Spleen (tissue), 11 donors: ENCODE data around the gene LRRC23. TPM values are rescaled to one million over a fixed set of nuclear protein-coding genes. Genes with fewer than 3 reads are reported as not detected.

Experiments
- DNase-seq: peaks from one replicate; pipeline ENCODE4 v3.0.0-alpha.2; 2020
- H3K27ac ChIP-seq, 8 donors: fragments of 200-600 bp; sonication (generic) in 7 of 8; 1 replicate in 4 of 8; 2 replicates in 4 of 8; pipeline versions ENCODE4 v1.5.0 to v1.8.0; 2016 to 2021; ENCODE audit warnings: inconsistent platforms in 4 of 8, mild to moderate bottlenecking in 4 of 8, moderate library complexity in 1 of 8
- H3K27me3 ChIP-seq, 7 donors: fragments of 200-600 bp; sonication (generic) in 6 of 7; replicated peaks in 1 of 7; 1 replicate in 4 of 7; 2 replicates in 3 of 7; pipeline versions ENCODE4 v1.5.0 to v1.8.0; 2016 to 2021; ENCODE audit warnings: inconsistent platforms in 3 of 7, mild to moderate bottlenecking in 1 of 7
- H3K36me3 ChIP-seq, 6 donors: fragments of 200-600 bp; sonication (generic) in 5 of 6; 1 replicate in 4 of 6; 2 replicates in 2 of 6; pipeline versions ENCODE4 v1.5.0 to v1.8.0; 2016 to 2021; ENCODE audit warnings: inconsistent platforms in 2 of 6
- H3K4me1 ChIP-seq, 6 donors: fragments of 200-600 bp; sonication (generic) in 5 of 6; 1 replicate in 3 of 6; 2 replicates in 3 of 6; pipeline versions ENCODE4 v1.5.0 to v1.8.0; 2016 to 2021; ENCODE audit warnings: inconsistent platforms in 3 of 6
- H3K4me3 ChIP-seq, 8 donors: fragments of 200-600 bp; sonication (generic) in 7 of 8; 1 replicate in 4 of 8; 2 replicates in 4 of 8; pipeline versions ENCODE4 v1.5.0 to v1.8.0; 2016 to 2021; ENCODE audit warnings: inconsistent platforms in 4 of 8, mild to moderate bottlenecking in 4 of 8, moderate library complexity in 2 of 8
- H3K9me3 ChIP-seq, 8 donors: fragments of 200-600 bp; sonication (generic) in 7 of 8; 1 replicate in 4 of 8; 2 replicates in 4 of 8; pipeline versions ENCODE4 v1.5.0 to v1.8.0; 2016 to 2021; ENCODE audit warnings: inconsistent platforms in 4 of 8
- POLR2A ChIP-seq, 3 donors: fragments of 450-650 bp; IDR thresholded peaks; one replicate each; pipeline ENCODE4 v1.5.1; 2017; ENCODE audit warnings: antibody characterized with exemption in 3 of 3, mild to moderate bottlenecking in 1 of 3
- POLR2AphosphoS5 ChIP-seq, 3 donors: sonication (generic); formaldehyde crosslinking; IDR thresholded peaks; one replicate each; pipeline ENCODE4 v1.5.1; 2017; ENCODE audit warnings: antibody characterized with exemption in 3 of 3
- WGBS, 5 donors: extraction: QIAGEN DNeasy Blood & Tissue Kit in 3 of 5; methylation state at CpG; one replicate each; pipeline versions ENCODE4 v1.1.5 to v1.1.7; 2013 to 2018; 5-methylcytosine and 5-hydroxymethylcytosine counted together
- intact Hi-C: fragments of 100-400 bp; cut with DNase I; formaldehyde crosslinking; loops from one replicate; pipeline ENCODE4 v1.15.0; 2023; ENCODE audit warnings: low total_unique reads
- polyA plus RNA-seq, 3 donors: library from polyadenylated mRNA; stranded (reverse); fragments of 200-250 nt; gene quantifications; one replicate each; pipeline ENCODE4 v1.2.1, GENCODE V29; 2013
- total RNA-seq, 7 donors: library from RNA; depleted of rRNA in 3 of 7; stranded (reverse); fragments of >200 nt in 3 of 7; fragmentation: NEBNext Ultra II Directional in 4 of 7; extraction: Animal tissue kit (Norgen Biotek cat#: 25700) in 4 of 7; gene quantifications; one replicate each; pipeline versions ENCODE4 v1.1.0 to v1.2.1, GENCODE V29; 2016 to 2021
- TF ChIP-seq, protein P1 (sequence below), 11 experiments: fragments of 200-600 bp in 7 of 11; fragments of 450-650 bp in 4 of 11; sonication (generic) in 4 of 11; IDR thresholded peaks in 8 of 11; conservative IDR thresholded peaks in 3 of 11; 1 replicate in 7 of 11; 2 replicates in 4 of 11; pipeline versions ENCODE4 v1.4.0 to v1.8.0; 2016 to 2021; ENCODE audit warnings: antibody characterized with exemption in 11 of 11, inconsistent platforms in 4 of 11, mild to moderate bottlenecking in 1 of 11
- donor health status: healthy with polysubstance abuse.
- donor health status: DM: no; HTN: no; CAD: no; lungs with moderate emphysema.
- donor health status: DM: no; HTN: no; CAD: no.
- donor health status: Bipolar disorder and iron deficiency.
- donor health status: healthy.
- donor health status: DM: no; HTN: no; CAD: no.
- donor health status: DM: yes; HTN: yes; CAD: no.

Gene LRRC23
- total and polyA plus RNA-seq, 10 donors: 3.1 to 10.1 (median 6.4) TPM

DNA sequence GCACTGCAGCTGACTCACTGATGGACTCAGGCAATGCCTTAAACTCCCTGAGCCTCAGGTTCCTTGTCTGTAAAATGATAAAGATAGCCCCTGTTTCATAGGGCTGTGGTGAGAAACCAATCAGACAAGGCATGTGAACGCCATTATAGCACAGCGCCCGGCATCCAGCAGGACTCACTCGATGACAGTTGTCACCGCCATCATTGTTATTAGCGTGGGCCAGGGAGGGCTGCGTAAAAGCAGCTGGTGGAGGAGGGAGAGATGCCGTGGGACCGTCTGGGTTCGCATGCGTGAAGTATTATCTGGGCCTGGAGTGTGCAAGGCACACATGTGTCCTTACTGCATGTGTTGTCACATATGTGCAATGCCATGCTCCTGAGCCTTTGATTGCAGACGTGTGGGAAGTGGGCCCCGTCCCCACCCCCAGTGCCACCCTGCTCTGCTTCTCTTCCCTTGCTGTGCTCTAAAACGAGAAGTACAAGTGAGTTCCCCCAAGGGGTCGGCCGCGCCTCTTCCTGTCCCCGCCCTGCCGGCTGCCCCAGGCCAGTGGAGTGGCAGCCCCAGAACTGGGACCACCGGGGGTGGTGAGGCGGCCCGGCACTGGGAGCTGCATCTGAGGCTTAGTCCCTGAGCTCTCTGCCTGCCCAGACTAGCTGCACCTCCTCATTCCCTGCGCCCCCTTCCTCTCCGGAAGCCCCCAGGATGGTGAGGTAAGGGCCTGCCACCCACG, 46.4 kb downstream of the LRRC23 start, which contains the start of gene PTPN6:
Gene PTPN6 (plus strand): TSS at position 546 of the 730 bp plus-strand sequence. CDS start 157 bp downstream, at position 703.
- 11 to 45% (median 22%) methylated on average over 22 to 25 of the region's 25 CpGs for WGBS, 5 donors
- peaks cover 51 to 92% (median 84%) of the 10 kb centered on the region in 6 donors for H3K4me1 ChIP-seq
- DNase-seq: peak; percentile 99
- peak within 1 kb of the TSS; percentile 64 to 98 (median 89) for H3K4me3 ChIP-seq
- intact Hi-C loops: no loop called here
- H3K9me3 ChIP-seq: no peaks in the 10 kb centered on the region
- H3K27ac ChIP-seq: peak within 1 kb of the TSS; percentile 87 to 99 (median 96)
- TF ChIP-seq POLR2A (IDR thresholded peaks at IDR 0.05) (peak in 2 of 3 donors; percentile 55 to 77), POLR2AphosphoS5 (IDR thresholded peaks at IDR 0.05) (peak; percentile 94 to 98 (median 97))
- TF ChIP-seq, protein P1, sequence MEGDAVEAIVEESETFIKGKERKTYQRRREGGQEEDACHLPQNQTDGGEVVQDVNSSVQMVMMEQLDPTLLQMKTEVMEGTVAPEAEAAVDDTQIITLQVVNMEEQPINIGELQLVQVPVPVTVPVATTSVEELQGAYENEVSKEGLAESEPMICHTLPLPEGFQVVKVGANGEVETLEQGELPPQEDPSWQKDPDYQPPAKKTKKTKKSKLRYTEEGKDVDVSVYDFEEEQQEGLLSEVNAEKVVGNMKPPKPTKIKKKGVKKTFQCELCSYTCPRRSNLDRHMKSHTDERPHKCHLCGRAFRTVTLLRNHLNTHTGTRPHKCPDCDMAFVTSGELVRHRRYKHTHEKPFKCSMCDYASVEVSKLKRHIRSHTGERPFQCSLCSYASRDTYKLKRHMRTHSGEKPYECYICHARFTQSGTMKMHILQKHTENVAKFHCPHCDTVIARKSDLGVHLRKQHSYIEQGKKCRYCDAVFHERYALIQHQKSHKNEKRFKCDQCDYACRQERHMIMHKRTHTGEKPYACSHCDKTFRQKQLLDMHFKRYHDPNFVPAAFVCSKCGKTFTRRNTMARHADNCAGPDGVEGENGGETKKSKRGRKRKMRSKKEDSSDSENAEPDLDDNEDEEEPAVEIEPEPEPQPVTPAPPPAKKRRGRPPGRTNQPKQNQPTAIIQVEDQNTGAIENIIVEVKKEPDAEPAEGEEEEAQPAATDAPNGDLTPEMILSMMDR (IDR thresholded peaks at IDR 0.05 in 8 of 11, conservative IDR thresholded peaks at IDR 0.05 in 3 of 11): peak in 3 of 11 experiments; percentile 8 to 19 (median 14)
- no peaks in the 10 kb centered on the region for H3K27me3 ChIP-seq
- H3K36me3 ChIP-seq: peaks cover 0 to 43% (median 14%) of the 10 kb centered on the region in 6 donors

DNA sequence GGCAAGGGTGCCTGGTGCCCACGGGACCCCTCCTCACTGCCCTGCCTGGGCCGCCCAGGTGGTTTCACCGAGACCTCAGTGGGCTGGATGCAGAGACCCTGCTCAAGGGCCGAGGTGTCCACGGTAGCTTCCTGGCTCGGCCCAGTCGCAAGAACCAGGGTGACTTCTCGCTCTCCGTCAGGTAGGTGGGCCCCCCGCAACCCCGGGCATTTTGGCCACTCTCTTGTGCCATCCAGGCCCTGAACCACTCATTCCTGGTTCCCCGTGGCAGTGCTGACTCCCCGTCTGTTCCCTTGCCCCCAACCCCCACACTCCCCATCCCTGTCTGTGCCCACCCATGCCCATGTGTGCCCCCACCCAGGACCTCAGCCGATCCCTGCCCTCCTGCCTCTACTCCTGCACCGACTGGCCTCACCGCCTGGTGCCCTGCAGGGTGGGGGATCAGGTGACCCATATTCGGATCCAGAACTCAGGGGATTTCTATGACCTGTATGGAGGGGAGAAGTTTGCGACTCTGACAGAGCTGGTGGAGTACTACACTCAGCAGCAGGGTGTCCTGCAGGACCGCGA, 47.0 kb downstream of the LRRC23 start:
- H3K27me3 ChIP-seq: no peaks in the 10 kb centered on the region
- WGBS, 5 donors: 17 to 52% (median 26%) methylated on average over 17 to 20 of the region's 20 CpGs
- peak overlapping the region; percentile 87 to 99 (median 96) for H3K27ac ChIP-seq
- TF ChIP-seq POLR2AphosphoS5 (IDR thresholded peaks at IDR 0.05) (no peak), POLR2A (IDR thresholded peaks at IDR 0.05) (no peak)
- TF ChIP-seq, protein P1 (IDR thresholded peaks at IDR 0.05 in 8 of 11, conservative IDR thresholded peaks at IDR 0.05 in 3 of 11): no peak
- peak overlapping the region; percentile 64 to 98 (median 89) for H3K4me3 ChIP-seq
- peaks cover 0 to 49% (median 21%) of the 10 kb centered on the region in 6 donors for H3K36me3 ChIP-seq
- intact Hi-C loops: no loop called here
- peaks cover 52 to 92% (median 84%) of the 10 kb centered on the region in 6 donors for H3K4me1 ChIP-seq
- no peaks in the 10 kb centered on the region for H3K9me3 ChIP-seq
- no peak for DNase-seq

DNA sequence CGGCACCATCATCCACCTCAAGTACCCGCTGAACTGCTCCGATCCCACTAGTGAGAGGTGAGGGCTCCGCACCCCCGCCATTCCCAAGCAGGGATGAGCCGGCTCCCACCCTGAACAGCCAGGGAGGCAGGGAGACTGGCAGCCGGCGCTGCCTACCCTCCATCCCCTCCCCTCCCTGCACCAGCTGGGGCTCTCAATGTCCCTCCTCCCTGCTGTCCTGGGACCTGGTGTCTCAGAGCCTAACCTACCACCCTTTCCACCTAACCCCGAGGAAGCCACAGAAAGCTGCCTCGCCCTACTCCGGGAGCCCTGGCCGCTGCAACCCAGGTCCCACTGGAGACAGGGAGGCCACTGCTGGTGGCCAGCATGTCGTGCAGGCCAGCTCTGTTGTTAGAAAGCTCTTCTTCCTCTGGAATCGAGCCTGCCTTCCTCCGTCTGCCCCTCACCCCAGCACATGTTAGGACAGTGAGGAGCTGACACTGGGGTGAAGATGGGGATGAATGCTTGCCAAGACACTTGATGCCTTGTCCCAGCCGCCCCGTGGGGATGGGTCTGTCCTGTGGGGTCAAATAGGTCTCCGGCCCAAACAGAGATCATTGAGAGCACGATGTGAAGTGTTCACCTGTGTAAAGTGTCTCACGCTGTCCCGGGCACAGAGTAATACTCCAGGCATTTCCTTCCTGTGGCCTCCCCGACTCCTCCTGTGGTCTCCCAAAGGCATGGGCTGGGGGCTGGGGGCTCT, 47.7 kb downstream of the LRRC23 start:
- intact Hi-C loops: no loop called here
- no peaks in the 10 kb centered on the region for H3K27me3 ChIP-seq
- peaks cover 0 to 55% (median 28%) of the 10 kb centered on the region in 6 donors for H3K36me3 ChIP-seq
- peak overlapping the region; percentile 87 to 99 (median 96) for H3K27ac ChIP-seq
- no peaks in the 10 kb centered on the region for H3K9me3 ChIP-seq
- 13 to 41% (median 21%) methylated on average over 13 to 22 of the region's 22 CpGs for WGBS, 5 donors
- TF ChIP-seq, protein P1 (IDR thresholded peaks at IDR 0.05 in 8 of 11, conservative IDR thresholded peaks at IDR 0.05 in 3 of 11): no peak
- TF ChIP-seq POLR2AphosphoS5 (IDR thresholded peaks at IDR 0.05): peak in 2 of 3 donors; percentile 19 to 62
- DNase-seq: peak; percentile 84
- peak overlapping the region; percentile 64 to 98 (median 89) for H3K4me3 ChIP-seq
- peaks cover 52 to 92% (median 84%) of the 10 kb centered on the region in 6 donors for H3K4me1 ChIP-seq
